Smooth muscle cell (in vitro differentiated cells): ENCODE data around the gene GPAM. TPM values are rescaled to one million over a fixed set of nuclear protein-coding genes. Genes with fewer than 3 reads are reported as not detected.

Source experiments
- DNase-seq: peaks from one replicate; lab custom pipeline; 2025; ENCODE audit not compliant: unreplicated experiment; lab: John Stamatoyannopoulos, UW
- H2AFZ ChIP-seq: fragments of 200-600 bp; sonication (generic); 2 replicates; pipeline ENCODE4 v1.6.0; 2016; ENCODE audit warnings: antibody characterized with exemption, low read depth, mild to moderate bottlenecking
- H3F3A ChIP-seq: fragments of 200-600 bp; sonication (generic); 2 replicates; pipeline ENCODE4 v1.6.0; 2017; ENCODE audit warnings: antibody characterized with exemption, low read depth
- H3K27ac ChIP-seq: fragments of 200-600 bp; sonication (generic); 2 replicates; pipeline ENCODE4 v1.5.1; 2016; ENCODE audit warnings: low read depth, mild to moderate bottlenecking
- H3K27me3 ChIP-seq: fragments of 200-600 bp; sonication (generic); 2 replicates; pipeline ENCODE4 v1.6.1; 2016; ENCODE audit warnings: low read depth, mild to moderate bottlenecking
- H3K36me3 ChIP-seq: fragments of 200-600 bp; sonication (generic); 2 replicates; pipeline ENCODE4 v1.5.1; 2016; ENCODE audit warnings: low read depth
- H3K4me1 ChIP-seq: fragments of 200-600 bp; sonication (generic); 2 replicates; pipeline ENCODE4 v1.5.1; 2016; ENCODE audit warnings: low read depth
- H3K4me2 ChIP-seq: fragments of 200-600 bp; sonication (generic); 2 replicates; pipeline ENCODE4 v1.6.0; 2016; ENCODE audit warnings: mild to moderate bottlenecking
- H3K4me3 ChIP-seq: fragments of 200-600 bp; sonication (generic); 2 replicates; pipeline ENCODE4 v1.5.1; 2016; ENCODE audit warnings: mild to moderate bottlenecking
- H3K79me2 ChIP-seq: fragments of 200-600 bp; sonication (generic); 2 replicates; pipeline ENCODE4 v1.6.0; 2016; ENCODE audit warnings: low read depth, mild to moderate bottlenecking
- H3K9ac ChIP-seq: fragments of 200-600 bp; sonication (generic); 2 replicates; pipeline ENCODE4 v1.6.0; 2016; ENCODE audit warnings: low read depth
- H3K9me3 ChIP-seq: fragments of 200-600 bp; sonication (generic); replicated peaks from 2 replicates; pipeline ENCODE4 v1.5.1; 2016; ENCODE audit warnings: low read depth
- H4K20me1 ChIP-seq: fragments of 200-600 bp; sonication (generic); 2 replicates; pipeline ENCODE4 v1.6.0; 2016; ENCODE audit warnings: low read depth
- CTCF ChIP-seq: fragments of 200-600 bp; sonication (generic); IDR thresholded peaks from 2 replicates; pipeline ENCODE4 v1.5.1; 2017; ENCODE audit warnings: borderline replicate concordance, mild to moderate bottlenecking, antibody characterized with exemption; ENCODE audit not compliant: insufficient read depth, poor library complexity, severe bottlenecking
- WGBS: methylation state at CpG from one replicate; pipeline ENCODE4 v1.1.7; 2016; ENCODE audit warnings: low lambda C conversion rate; 5-methylcytosine and 5-hydroxymethylcytosine counted together
- polyA plus RNA-seq: library from polyadenylated mRNA; unstranded; fragments of >200 nt; fragmentation: Nextera tagmentation; extraction: Ambion mirVana; gene quantifications from 2 replicates; pipeline ENCODE4 v1.2.1, GENCODE V29; 2016
- total RNA-seq: library from RNA; depleted of rRNA; stranded (reverse); fragments of >200 nt; gene quantifications from 2 replicates; pipeline ENCODE4 v1.2.3, GENCODE V29; 2014

The GPAM gene
- total and polyA plus RNA-seq, 2 experiments from 2014 or later, result 5.1 to 11.7 TPM

DNA sequence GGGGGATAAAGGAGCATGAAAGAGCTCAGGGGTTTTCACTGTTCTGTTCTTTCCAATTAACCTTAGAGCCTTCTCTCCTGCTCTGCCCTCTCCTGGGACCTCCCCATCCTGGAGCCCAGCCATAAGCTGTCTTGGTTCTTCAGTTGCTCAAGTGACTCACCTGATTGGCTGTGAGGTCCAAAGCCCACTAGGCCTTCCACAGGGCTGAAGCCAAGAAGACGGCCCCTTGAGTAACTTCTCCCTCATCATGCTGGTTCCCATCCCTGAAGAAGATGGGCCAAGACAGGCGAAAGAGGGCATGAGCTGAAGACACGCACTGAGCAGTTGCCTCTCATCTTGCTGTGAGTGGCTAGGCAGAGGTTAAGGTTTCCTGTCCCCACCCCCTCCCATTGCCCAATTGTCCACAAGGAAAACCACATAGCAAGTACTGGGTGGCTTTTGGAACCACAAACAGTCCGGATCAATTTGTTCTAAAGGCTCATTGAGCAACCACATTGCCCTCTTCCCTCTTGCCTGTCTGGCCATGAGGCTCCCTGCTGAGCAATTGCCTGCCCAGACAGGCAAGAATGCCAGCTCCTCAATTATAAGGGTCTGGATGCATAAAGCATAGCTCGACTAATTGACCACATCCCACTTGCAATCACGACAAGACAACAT lies 43.9 kb upstream of the GPAM start:
- no peak overlapping the region for H3K27ac ChIP-seq
- no peaks in the 10 kb centered on the region for H3F3A ChIP-seq
- H3K9me3 ChIP-seq, result no peaks in the 10 kb centered on the region
- H4K20me1 ChIP-seq, result no peaks in the 10 kb centered on the region
- no peak overlapping the region for H3K9ac ChIP-seq
- WGBS, result 76% methylated on average over 6 of the region's 6 CpGs
- no peak overlapping the region for H2AFZ ChIP-seq
- H3K79me2 ChIP-seq, result no peaks in the 10 kb centered on the region
- no peak for DNase-seq
- no peak overlapping the region for H3K4me3 ChIP-seq
- no peaks in the 10 kb centered on the region for H3K27me3 ChIP-seq
- H3K4me2 ChIP-seq, result no peak overlapping the region
- no peaks in the 10 kb centered on the region for H3K4me1 ChIP-seq
- H3K36me3 ChIP-seq, result no peaks in the 10 kb centered on the region
- TF ChIP-seq CTCF, result no peak

GRCh38 chr10:112226439-112227248 lies 43.1 kb upstream of the GPAM start:
- Histone ChIP-seq H2AFZ (no peak overlapping the region), H3K79me2 (no peaks in the 10 kb centered on the region), H3K9me3 (no peaks in the 10 kb centered on the region), H3K4me2 (no peak overlapping the region), H3K4me3 (no peak overlapping the region), H3F3A (no peaks in the 10 kb centered on the region), H3K4me1 (no peaks in the 10 kb centered on the region), H3K9ac (no peak overlapping the region), H3K27ac (no peak overlapping the region), H3K36me3 (no peaks in the 10 kb centered on the region), H4K20me1 (no peaks in the 10 kb centered on the region), H3K27me3 (no peaks in the 10 kb centered on the region)
- WGBS, result 73% methylated on average over 9 of the region's 9 CpGs
- no peak for TF ChIP-seq CTCF
- DNase-seq, result no peak

- 91% methylated on average over 4 of the region's 4 CpGs for whole genome bisulfite sequencing
- no peaks in the 10 kb centered on the region for H3K4me1 ChIP-seq
- no peaks in the 10 kb centered on the region for H4K20me1 ChIP-seq
- no peak overlapping the region for H3K27ac ChIP-seq
- no peaks in the 10 kb centered on the region for H3K27me3 ChIP-seq
- no peak for TF ChIP-seq CTCF
- H3K79me2 ChIP-seq, result no peaks in the 10 kb centered on the region
- no peak overlapping the region for H3K4me3 ChIP-seq
- H3K4me2 ChIP-seq, result no peak overlapping the region
- H3K9me3 ChIP-seq, result no peaks in the 10 kb centered on the region
- no peaks in the 10 kb centered on the region for H3F3A ChIP-seq
- DNase-seq, result no peak
- H2AFZ ChIP-seq, result no peak overlapping the region
- no peaks in the 10 kb centered on the region for H3K36me3 ChIP-seq
- H3K9ac ChIP-seq, result no peak overlapping the region
Observed at GRCh38 chr10:112225771-112226438, 42.3 kb upstream of the GPAM start.
